Hepatocyte (in vitro differentiated cells): ENCODE data around the gene ATP6V0D1. TPM values are rescaled to one million over a fixed set of nuclear protein-coding genes. Genes with fewer than 3 reads are reported as not detected.

ENCODE experiments used
- DNase-seq: peaks from one replicate; pipeline ENCODE4 v3.0.0-alpha.2; 2016; ENCODE audit warnings: low spot score
- H2AFZ ChIP-seq: fragments of 200-600 bp; sonication (generic); 2 replicates; pipeline ENCODE4 v1.6.0; 2016; ENCODE audit warnings: antibody characterized with exemption, mild to moderate bottlenecking
- H3K27ac ChIP-seq: fragments of 200-600 bp; sonication (generic); 2 replicates; pipeline ENCODE4 v1.5.1; 2016; ENCODE audit warnings: mild to moderate bottlenecking
- H3K27me3 ChIP-seq: fragments of 200-600 bp; sonication (generic); 2 replicates; pipeline ENCODE4 v1.6.1; 2016
- H3K36me3 ChIP-seq: fragments of 200-600 bp; sonication (generic); replicated peaks from 2 replicates; pipeline ENCODE4 v1.5.1; 2016; ENCODE audit warnings: low read depth; ENCODE audit not compliant: insufficient read depth
- H3K4me1 ChIP-seq: fragments of 200-600 bp; sonication (generic); 2 replicates; pipeline ENCODE4 v1.5.1; 2016; ENCODE audit warnings: mild to moderate bottlenecking, moderate library complexity; ENCODE audit not compliant: insufficient read depth
- H3K4me2 ChIP-seq: fragments of 200-600 bp; sonication (generic); 2 replicates; pipeline ENCODE4 v1.6.0; 2016
- H3K4me3 ChIP-seq: fragments of 200-600 bp; sonication (generic); 2 replicates; pipeline ENCODE4 v1.5.1; 2016; ENCODE audit warnings: mild to moderate bottlenecking
- H3K79me2 ChIP-seq: fragments of 200-600 bp; sonication (generic); 2 replicates; pipeline ENCODE4 v1.6.0; 2017; ENCODE audit warnings: mild to moderate bottlenecking
- H3K9me2 ChIP-seq: fragments of 200-600 bp; sonication (generic); replicated peaks from 2 replicates; pipeline ENCODE4 v1.6.0; 2017; ENCODE audit warnings: mild to moderate bottlenecking; ENCODE audit not compliant: insufficient read depth
- H3K9me3 ChIP-seq: fragments of 200-600 bp; sonication (generic); 2 replicates; pipeline ENCODE4 v1.5.1; 2016; ENCODE audit warnings: low read depth, mild to moderate bottlenecking
- H4K20me1 ChIP-seq: fragments of 200-600 bp; sonication (generic); 2 replicates; pipeline ENCODE4 v1.6.0; 2016; ENCODE audit warnings: mild to moderate bottlenecking; ENCODE audit not compliant: insufficient read depth, poor library complexity, severe bottlenecking
- EZH2 ChIP-seq: fragments of 200-600 bp; sonication (generic); IDR thresholded peaks from 2 replicates; pipeline ENCODE4 v1.6.1; 2016; ENCODE audit warnings: antibody characterized with exemption, mild to moderate bottlenecking, borderline replicate concordance
- EZH2phosphoT487 ChIP-seq: fragments of 200-600 bp; sonication (generic); IDR thresholded peaks from one replicate; pipeline ENCODE4 v1.6.1; 2018; ENCODE audit warnings: antibody characterized with exemption, mild to moderate bottlenecking, low read depth, moderate library complexity; ENCODE audit not compliant: unreplicated experiment, severe bottlenecking
- whole genome bisulfite sequencing: methylation state at CpG from one replicate; pipeline ENCODE4 v1.1.6; 2016; ENCODE audit warnings: low lambda C conversion rate; ENCODE audit errors: missing lambda C conversion rate; 5-methylcytosine and 5-hydroxymethylcytosine counted together
- polyA plus RNA-seq: library from polyadenylated mRNA; unstranded; fragments of >200 nt; fragmentation: Nextera tagmentation; extraction: Ambion mirVana; gene quantifications from 2 replicates; pipeline ENCODE4 v1.2.1, GENCODE V29; 2016
- total RNA-seq: library from RNA; depleted of rRNA; stranded (reverse); fragments of >200 nt; gene quantifications from 2 replicates; pipeline ENCODE4 v1.2.3, GENCODE V29; 2014
- TF ChIP-seq, protein P1 (sequence below): fragments of 200-600 bp; sonication (generic); IDR thresholded peaks from 2 replicates; pipeline ENCODE4 v1.5.1; 2016; ENCODE audit warnings: antibody characterized with exemption, mild to moderate bottlenecking; ENCODE audit not compliant: poor library complexity

Gene ATP6V0D1
- total and polyA plus RNA-seq, 2 experiments from 2014 or later = 157 to 223 TPM

DNA sequence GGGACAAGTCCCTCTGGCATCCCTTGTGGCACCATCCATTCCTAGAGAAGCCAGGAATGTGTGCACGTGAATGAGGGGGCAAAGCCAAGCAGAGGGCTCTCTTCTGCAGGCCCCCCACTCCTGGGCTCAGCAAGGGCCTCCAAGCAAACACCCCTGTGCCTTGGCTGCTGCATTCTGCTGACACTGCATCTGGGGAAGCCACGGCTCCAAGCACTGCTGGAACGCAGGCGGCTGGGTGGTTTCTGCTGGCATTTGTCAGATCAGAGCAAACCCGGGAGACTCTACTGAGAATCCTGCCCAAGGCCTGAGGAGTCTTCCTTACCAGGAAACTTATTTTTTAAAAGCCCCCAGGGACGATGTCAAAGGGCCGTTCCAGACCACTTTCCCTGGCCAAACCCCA lies 23.3 kb downstream of the ATP6V0D1 start:
- Histone ChIP-seq H3K27ac (no peak overlapping the region), H3K27me3 (no peaks in the 10 kb centered on the region), H3K79me2 (peaks cover 63% of the 10 kb centered on the region), H4K20me1 (peaks cover 80% of the 10 kb centered on the region), H3K9me3 (no peaks in the 10 kb centered on the region), H3K4me3 (no peak overlapping the region), H3K9me2 (no peaks in the 10 kb centered on the region), H3K36me3 (no peaks in the 10 kb centered on the region), H3K4me1 (peaks cover 40% of the 10 kb centered on the region), H3K4me2 (no peak overlapping the region), H2AFZ (no peak overlapping the region)
- no peak for DNase-seq
- TF ChIP-seq, protein P1, sequence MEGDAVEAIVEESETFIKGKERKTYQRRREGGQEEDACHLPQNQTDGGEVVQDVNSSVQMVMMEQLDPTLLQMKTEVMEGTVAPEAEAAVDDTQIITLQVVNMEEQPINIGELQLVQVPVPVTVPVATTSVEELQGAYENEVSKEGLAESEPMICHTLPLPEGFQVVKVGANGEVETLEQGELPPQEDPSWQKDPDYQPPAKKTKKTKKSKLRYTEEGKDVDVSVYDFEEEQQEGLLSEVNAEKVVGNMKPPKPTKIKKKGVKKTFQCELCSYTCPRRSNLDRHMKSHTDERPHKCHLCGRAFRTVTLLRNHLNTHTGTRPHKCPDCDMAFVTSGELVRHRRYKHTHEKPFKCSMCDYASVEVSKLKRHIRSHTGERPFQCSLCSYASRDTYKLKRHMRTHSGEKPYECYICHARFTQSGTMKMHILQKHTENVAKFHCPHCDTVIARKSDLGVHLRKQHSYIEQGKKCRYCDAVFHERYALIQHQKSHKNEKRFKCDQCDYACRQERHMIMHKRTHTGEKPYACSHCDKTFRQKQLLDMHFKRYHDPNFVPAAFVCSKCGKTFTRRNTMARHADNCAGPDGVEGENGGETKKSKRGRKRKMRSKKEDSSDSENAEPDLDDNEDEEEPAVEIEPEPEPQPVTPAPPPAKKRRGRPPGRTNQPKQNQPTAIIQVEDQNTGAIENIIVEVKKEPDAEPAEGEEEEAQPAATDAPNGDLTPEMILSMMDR = no peak
- TF ChIP-seq EZH2 (no peak), EZH2phosphoT487 (no peak)
- 69% methylated on average over 7 of the region's 7 CpGs for WGBS

DNA sequence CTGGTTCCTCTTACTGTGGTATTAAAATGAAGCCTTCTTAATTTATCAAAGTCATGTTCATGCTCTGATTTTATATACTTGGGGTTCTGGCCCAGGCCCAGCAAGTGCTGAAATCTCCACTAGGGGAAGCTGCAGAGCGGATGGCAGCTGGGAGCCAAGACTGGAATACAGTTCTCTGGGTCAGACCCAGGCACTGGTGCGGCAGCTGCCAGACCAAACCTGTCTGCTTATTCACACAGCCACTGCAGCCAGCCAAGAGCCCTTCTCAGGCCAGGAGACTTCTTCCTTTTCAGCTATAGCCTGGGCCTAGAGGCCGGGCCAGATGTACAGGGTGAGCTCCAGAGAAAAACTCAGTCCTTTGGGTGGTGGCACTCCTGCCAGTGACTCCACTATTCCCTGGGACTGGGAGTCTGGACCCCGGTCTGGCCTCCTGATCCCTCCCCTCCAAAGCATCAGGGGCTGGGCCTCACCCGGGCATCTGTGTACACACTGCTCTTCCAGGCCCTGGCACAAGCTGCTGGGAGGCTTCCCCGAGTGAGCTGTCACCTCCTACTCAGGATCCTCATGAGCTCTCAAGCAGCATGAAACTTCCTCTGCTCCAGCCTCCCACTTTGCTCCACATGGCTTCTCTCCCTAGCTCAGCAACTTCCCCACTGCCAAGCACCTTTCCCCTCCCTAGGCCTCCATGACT lies 24.4 kb downstream of the ATP6V0D1 start:
- H3K4me1 ChIP-seq = peaks cover 33% of the 10 kb centered on the region
- DNase-seq = no peak
- H3K36me3 ChIP-seq = no peaks in the 10 kb centered on the region
- H3K79me2 ChIP-seq = peaks cover 53% of the 10 kb centered on the region
- no peaks in the 10 kb centered on the region for H3K9me2 ChIP-seq
- H3K4me2 ChIP-seq = no peak overlapping the region
- TF ChIP-seq, protein P1 = peak; percentile 14
- no peak for TF ChIP-seq EZH2
- no peak overlapping the region for H3K27ac ChIP-seq
- H3K9me3 ChIP-seq = no peaks in the 10 kb centered on the region
- peaks cover 69% of the 10 kb centered on the region for H4K20me1 ChIP-seq
- no peak overlapping the region for H3K4me3 ChIP-seq
- H3K27me3 ChIP-seq = no peaks in the 10 kb centered on the region
- H2AFZ ChIP-seq = no peak overlapping the region
- 85% methylated on average over 6 of the region's 6 CpGs for WGBS

DNA sequence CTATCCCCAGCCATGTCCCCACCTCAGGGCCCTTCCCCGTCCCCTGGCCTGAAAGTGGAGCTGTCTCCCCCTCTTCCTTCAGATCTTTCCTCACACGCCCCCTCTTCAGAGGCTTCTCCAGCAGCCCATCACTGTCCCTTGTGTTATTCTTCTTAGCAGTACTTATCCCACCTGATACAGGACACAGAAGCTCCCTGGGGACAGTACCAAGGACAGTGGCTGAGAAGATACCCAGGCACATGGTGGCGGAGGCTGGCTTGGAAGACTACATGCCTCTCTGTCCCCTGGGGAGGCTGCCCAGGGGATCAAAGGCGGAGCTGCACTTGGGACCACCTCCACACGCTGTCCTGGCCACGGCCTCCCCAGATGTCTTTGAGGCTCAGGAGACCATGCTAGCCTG lies 26.1 kb downstream of the ATP6V0D1 start:
- Histone ChIP-seq H3K4me2 (no peak overlapping the region), H3K9me2 (no peaks in the 10 kb centered on the region), H4K20me1 (peaks cover 59% of the 10 kb centered on the region), H3K4me1 (peaks cover 19% of the 10 kb centered on the region), H3K27me3 (no peaks in the 10 kb centered on the region), H3K27ac (no peak overlapping the region), H2AFZ (no peak overlapping the region), H3K9me3 (no peaks in the 10 kb centered on the region), H3K4me3 (no peak overlapping the region), H3K36me3 (no peaks in the 10 kb centered on the region), H3K79me2 (peaks cover 38% of the 10 kb centered on the region)
- WGBS = 93% methylated on average over 6 of the region's 6 CpGs
- TF ChIP-seq EZH2phosphoT487 (no peak), EZH2 (no peak)
- TF ChIP-seq, protein P1 = no peak
- DNase-seq = no peak
